Skeletal muscle satellite cell (primary cell): ENCODE data around the gene HTR6.

Source experiments
- H3K27me3 ChIP-seq: 2 replicates; pipeline ENCODE4 v1.7.0; 2013; ENCODE audit warnings: low read length; ENCODE audit not compliant: control insufficient read depth, insufficient read depth
- H3K36me3 ChIP-seq: 2 replicates; pipeline ENCODE4 v1.7.0; 2013; ENCODE audit warnings: mild to moderate bottlenecking, control low read depth, low read length; ENCODE audit not compliant: insufficient read depth
- H3K4me1 ChIP-seq: 2 replicates; pipeline ENCODE4 v1.7.0; 2013; ENCODE audit warnings: low read length; ENCODE audit not compliant: control insufficient read depth, insufficient read depth
- H3K4me2 ChIP-seq: 2 replicates; pipeline ENCODE4 v1.7.0; 2013; ENCODE audit warnings: mild to moderate bottlenecking, low read length
- H3K4me3 ChIP-seq: 2 replicates; pipeline ENCODE4 v1.7.0; 2013; ENCODE audit warnings: low read length
- H3K9ac ChIP-seq: 2 replicates; pipeline ENCODE4 v1.7.0; 2013; ENCODE audit warnings: mild to moderate bottlenecking, low read depth, low read length, moderate library complexity
- H3K9me3 ChIP-seq: replicated peaks from 2 replicates; pipeline ENCODE4 v1.7.0; 2013; ENCODE audit warnings: mild to moderate bottlenecking, control low read depth, low read length

The HTR6 gene

GRCh38 chr1:19662313-19662712 lies 2.4 kb upstream of the HTR6 start:
- H3K4me2 ChIP-seq = no peak overlapping the region
- H3K9me3 ChIP-seq = no peaks in the 10 kb centered on the region
- H3K36me3 ChIP-seq = no peaks in the 10 kb centered on the region
- H3K27me3 ChIP-seq = peaks cover 43% of the 10 kb centered on the region
- H3K4me1 ChIP-seq = peaks cover 3% of the 10 kb centered on the region
- H3K4me3 ChIP-seq = no peak overlapping the region
- no peak overlapping the region for H3K9ac ChIP-seq

- peak overlapping the region; percentile 73 for H3K4me2 ChIP-seq
- H3K27me3 ChIP-seq = peaks cover 67% of the 10 kb centered on the region
- no peaks in the 10 kb centered on the region for H3K9me3 ChIP-seq
- H3K4me3 ChIP-seq = peak overlapping the region; percentile 50
- peaks cover 3% of the 10 kb centered on the region for H3K4me1 ChIP-seq
- H3K9ac ChIP-seq = no peak overlapping the region
- H3K36me3 ChIP-seq = no peaks in the 10 kb centered on the region
Measured at GRCh38 chr1:19665186-19665495, 466 bp downstream of the HTR6 start.

GRCh38 chr1:19665496-19666465 lies 1.1 kb downstream of the HTR6 start:
- no peaks in the 10 kb centered on the region for H3K9me3 ChIP-seq
- no peak overlapping the region for H3K9ac ChIP-seq
- no peak overlapping the region for H3K4me2 ChIP-seq
- H3K27me3 ChIP-seq = peaks cover 73% of the 10 kb centered on the region
- H3K4me3 ChIP-seq = no peak overlapping the region
- H3K4me1 ChIP-seq = peaks cover 3% of the 10 kb centered on the region
- no peaks in the 10 kb centered on the region for H3K36me3 ChIP-seq

- Histone ChIP-seq H3K36me3 (no peaks in the 10 kb centered on the region), H3K4me3 (no peak overlapping the region), H3K4me1 (peaks cover 3% of the 10 kb centered on the region), H3K4me2 (no peak overlapping the region), H3K27me3 (peaks cover 74% of the 10 kb centered on the region), H3K9me3 (no peaks in the 10 kb centered on the region), H3K9ac (no peak overlapping the region)
Measured at GRCh38 chr1:19668888-19669287, 4.2 kb downstream of the HTR6 start.

GRCh38 chr1:19670787-19671186 lies 6.1 kb downstream of the HTR6 start:
- no peak overlapping the region for H3K4me2 ChIP-seq
- H3K36me3 ChIP-seq = no peaks in the 10 kb centered on the region
- no peak overlapping the region for H3K9ac ChIP-seq
- no peaks in the 10 kb centered on the region for H3K4me1 ChIP-seq
- peaks cover 69% of the 10 kb centered on the region for H3K27me3 ChIP-seq
- no peaks in the 10 kb centered on the region for H3K9me3 ChIP-seq
- no peak overlapping the region for H3K4me3 ChIP-seq

- Histone ChIP-seq H3K36me3 (no peaks in the 10 kb centered on the region), H3K27me3 (peaks cover 58% of the 10 kb centered on the region), H3K4me1 (no peaks in the 10 kb centered on the region), H3K4me3 (no peak overlapping the region), H3K4me2 (no peak overlapping the region), H3K9ac (no peak overlapping the region), H3K9me3 (no peaks in the 10 kb centered on the region)
Measured at GRCh38 chr1:19672237-19672636, 7.6 kb downstream of the HTR6 start.

- Histone ChIP-seq H3K9ac (no peak overlapping the region), H3K4me1 (no peaks in the 10 kb centered on the region), H3K36me3 (no peaks in the 10 kb centered on the region), H3K27me3 (peaks cover 28% of the 10 kb centered on the region), H3K4me3 (no peak overlapping the region), H3K4me2 (no peak overlapping the region), H3K9me3 (no peaks in the 10 kb centered on the region)
Measured at GRCh38 chr1:19675797-19676196, 11.1 kb downstream of the HTR6 start.

- Histone ChIP-seq H3K4me1 (no peaks in the 10 kb centered on the region), H3K36me3 (no peaks in the 10 kb centered on the region), H3K4me2 (no peak overlapping the region), H3K27me3 (peaks cover 25% of the 10 kb centered on the region), H3K4me3 (no peak overlapping the region), H3K9ac (no peak overlapping the region), H3K9me3 (no peaks in the 10 kb centered on the region)
Measured at GRCh38 chr1:19676438-19676922, 11.8 kb downstream of the HTR6 start.

- Histone ChIP-seq H3K4me3 (no peak overlapping the region), H3K27me3 (peaks cover 14% of the 10 kb centered on the region), H3K9ac (no peak overlapping the region), H3K4me1 (peaks cover 8% of the 10 kb centered on the region), H3K36me3 (no peaks in the 10 kb centered on the region), H3K4me2 (no peak overlapping the region), H3K9me3 (no peaks in the 10 kb centered on the region)
Measured at GRCh38 chr1:19678493-19678892, 13.8 kb downstream of the HTR6 start.

GRCh38 chr1:19678931-19679453 lies 14.3 kb downstream of the HTR6 start:
- Histone ChIP-seq H3K9me3 (no peaks in the 10 kb centered on the region), H3K4me2 (no peak overlapping the region), H3K4me1 (peaks cover 8% of the 10 kb centered on the region), H3K27me3 (peaks cover 14% of the 10 kb centered on the region), H3K4me3 (no peak overlapping the region), H3K36me3 (no peaks in the 10 kb centered on the region), H3K9ac (no peak overlapping the region)

GRCh38 chr1:19679691-19680090 lies 15.0 kb downstream of the HTR6 start:
- no peak overlapping the region for H3K4me2 ChIP-seq
- H3K4me1 ChIP-seq = peaks cover 8% of the 10 kb centered on the region
- no peaks in the 10 kb centered on the region for H3K9me3 ChIP-seq
- no peak overlapping the region for H3K9ac ChIP-seq
- peaks cover 12% of the 10 kb centered on the region for H3K27me3 ChIP-seq
- H3K36me3 ChIP-seq = no peaks in the 10 kb centered on the region
- no peak overlapping the region for H3K4me3 ChIP-seq

- H3K4me2 ChIP-seq = no peak overlapping the region
- H3K9me3 ChIP-seq = no peaks in the 10 kb centered on the region
- H3K9ac ChIP-seq = no peak overlapping the region
- peaks cover 4% of the 10 kb centered on the region for H3K27me3 ChIP-seq
- no peaks in the 10 kb centered on the region for H3K36me3 ChIP-seq
- peaks cover 8% of the 10 kb centered on the region for H3K4me1 ChIP-seq
- no peak overlapping the region for H3K4me3 ChIP-seq
Measured at GRCh38 chr1:19680644-19681043, 16.0 kb downstream of the HTR6 start.
